ENCODE measurements around the gene RIC8B.
"Not testable (repeated sequence)": the region's sequence is repeated elsewhere in the genome, so short reads cannot be mapped to it uniquely, and the experiment has no call there.

RIC8B gene

GRCh38 chr12:106774005-106774807, at the start of gene RIC8B:
Gene RIC8B (plus strand): TSS chr12:106774682. CDS start chr12:106774746, 64 bp downstream.
- DNase-seq, result peak; percentile 94

- DNase-seq, result no peak
Measured at GRCh38 chr12:106724934-106725333, 49.5 kb upstream of the RIC8B start.

- DNase-seq, result not testable (repeated sequence)
Measured at GRCh38 chr12:106726603-106727202, 47.8 kb upstream of the RIC8B start.

GRCh38 chr12:106729611-106730010, 44.9 kb upstream of the RIC8B start:
- DNase-seq, result no peak

GRCh38 chr12:106732890-106733289, 41.6 kb upstream of the RIC8B start:
- DNase-seq, result no peak

- no peak for DNase-seq
Measured at GRCh38 chr12:106733660-106734059, 40.8 kb upstream of the RIC8B start.

GRCh38 chr12:106736051-106736957, 38.2 kb upstream of the RIC8B start:
- DNase-seq, result no peak

GRCh38 chr12:106739318-106739717, 35.2 kb upstream of the RIC8B start:
- no peak for DNase-seq

GRCh38 chr12:106739815-106740530, 34.5 kb upstream of the RIC8B start:
- no peak for DNase-seq

- peak; percentile 4 for DNase-seq
Measured at GRCh38 chr12:106740818-106741217, 33.7 kb upstream of the RIC8B start.

- DNase-seq, result no peak
Measured at GRCh38 chr12:106741247-106741646, 33.2 kb upstream of the RIC8B start.

- no peak for DNase-seq
Measured at GRCh38 chr12:106743270-106743988, 31.1 kb upstream of the RIC8B start.

- DNase-seq, result no peak
Measured at GRCh38 chr12:106744600-106744999, 29.9 kb upstream of the RIC8B start.

GRCh38 chr12:106745181-106745745, 29.2 kb upstream of the RIC8B start:
- no peak for DNase-seq

- no peak for DNase-seq
Measured at GRCh38 chr12:106747973-106748436, 26.5 kb upstream of the RIC8B start.

GRCh38 chr12:106750524-106750923, 24.0 kb upstream of the RIC8B start:
- DNase-seq, result no peak

GRCh38 chr12:106753526-106753925, 21.0 kb upstream of the RIC8B start:
- DNase-seq, result no peak

GRCh38 chr12:106754331-106754730, 20.2 kb upstream of the RIC8B start:
- no peak for DNase-seq

- no peak for DNase-seq
Measured at GRCh38 chr12:106757623-106758348, 16.7 kb upstream of the RIC8B start.

- DNase-seq, result no peak
Measured at GRCh38 chr12:106758349-106759110, 16.0 kb upstream of the RIC8B start.
